PFSK-1 (cell line): ENCODE measurements around the gene NR1I2.

Experiments used
- FOXP2 ChIP-seq: optimal IDR thresholded peaks from 2 replicates; pipeline ENCODE3; 2011; ENCODE audit warnings: borderline replicate concordance, control low read depth, inconsistent platforms; ENCODE audit not compliant: insufficient read depth; ENCODE audit errors: extremely low read length, extremely low read depth
- POLR2AphosphoS5 ChIP-seq: IDR thresholded peaks from 2 replicates; pipeline ENCODE4 v1.6.1; 2012; ENCODE audit warnings: low read depth, mild to moderate bottlenecking, control low read depth, low read length, moderate library complexity
- REST ChIP-seq, 2 experiments: IDR thresholded peaks; 2 replicates each; pipeline versions ENCODE4 v1.6.1 to v1.8.0; 2011 to 2012; ENCODE audit warnings: low read depth in 2 of 2, low read length in 2 of 2, control low read depth in 1 of 2, inconsistent platforms in 1 of 2, mild to moderate bottlenecking in 1 of 2, moderate library complexity in 1 of 2; ENCODE audit not compliant: insufficient read depth in 1 of 2
- SIN3A ChIP-seq: IDR thresholded peaks from 2 replicates; pipeline ENCODE4 v1.6.1; 2012; ENCODE audit warnings: mild to moderate bottlenecking, low read length, moderate library complexity, borderline replicate concordance; ENCODE audit not compliant: insufficient read depth
- TAF1 ChIP-seq: IDR thresholded peaks from 2 replicates; pipeline ENCODE4 v1.6.1; 2012; ENCODE audit warnings: low read length, control low read depth, borderline replicate concordance; ENCODE audit not compliant: insufficient read depth

- TF ChIP-seq REST (IDR thresholded peaks at IDR 0.05; ENCODE audit: insufficient read depth in 1 of 2, low read depth in 2 of 2, low read length in 2 of 2) = no peak
- TF ChIP-seq POLR2AphosphoS5 = no peak
- no peak for TF ChIP-seq SIN3A
- no peak for TF ChIP-seq TAF1
- TF ChIP-seq FOXP2 = no peak
Measured at GRCh38 chr3:119818937-119819336, 37.0 kb downstream of the NR1I2 start.
